DMS79 (cell line): ENCODE data around the gene PRRG4.
"Not testable (repeated sequence)": the region's sequence is repeated elsewhere in the genome, so short reads cannot be mapped to it uniquely, and the experiment has no call there.

Experiments used
- DNase-seq: peaks from one replicate; lab custom pipeline; 2025; lab: John Stamatoyannopoulos, UW

The PRRG4 gene

DNA sequence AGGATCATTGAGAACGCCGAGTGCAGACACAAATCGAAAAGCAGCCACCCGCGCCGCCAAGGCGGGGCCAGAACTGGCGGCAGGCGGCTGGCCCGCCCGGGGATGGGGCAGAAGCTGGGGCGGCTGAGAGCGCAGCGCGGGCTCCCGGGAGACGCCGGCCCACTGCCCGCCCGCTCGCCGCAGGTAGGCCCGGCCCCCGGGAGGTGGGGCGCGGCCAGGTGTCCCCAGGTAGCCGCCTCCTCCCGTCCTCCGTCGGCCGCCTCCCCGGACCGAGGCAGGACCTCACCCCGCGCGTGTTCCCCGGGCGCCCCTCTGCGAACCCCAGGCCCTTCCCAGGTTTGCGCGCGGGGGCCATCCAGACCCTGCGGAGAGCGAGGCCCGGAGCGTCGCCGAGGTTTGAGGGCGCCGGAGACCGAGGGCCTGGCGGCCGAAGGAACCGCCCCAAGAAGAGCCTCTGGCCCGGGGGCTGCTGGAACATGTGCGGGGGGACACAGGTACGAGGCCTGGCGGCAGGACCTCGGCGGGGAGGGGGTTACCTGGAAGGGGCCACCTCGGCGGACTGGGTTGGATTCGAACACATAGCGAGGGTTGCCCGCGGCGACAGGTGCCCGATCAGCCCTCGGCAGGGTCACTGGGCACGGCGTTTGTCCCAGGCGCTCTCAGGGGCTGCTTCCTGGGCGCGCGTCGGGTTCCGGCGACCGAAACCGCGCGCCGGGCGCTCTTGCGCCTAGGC lies at the start of gene PRRG4:
Gene PRRG4, plus strand, starts transcription at position 248 of the 733 bp plus-strand sequence. CDS start 603 bp downstream, outside the sequence.
- DNase-seq = peak; percentile 55

DNA sequence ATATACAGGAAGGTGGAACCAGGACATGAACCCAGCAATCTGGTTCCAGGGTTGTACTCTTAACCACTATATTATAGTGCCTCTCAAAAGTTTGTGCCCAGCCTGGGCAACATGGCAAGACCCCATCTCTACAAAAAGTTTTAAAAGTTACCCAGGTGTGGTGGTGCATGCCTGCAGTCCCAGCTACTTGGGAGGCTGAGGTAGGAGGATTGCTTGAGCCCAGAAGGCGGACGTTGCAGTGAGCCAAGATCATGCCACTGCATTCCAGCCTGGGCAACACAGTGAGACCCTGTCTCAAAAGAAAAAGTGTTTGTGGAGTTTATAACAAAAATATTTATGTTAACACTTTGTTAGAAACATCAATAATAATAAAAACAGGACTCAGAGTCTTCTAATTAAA lies 48.9 kb upstream of the PRRG4 start:
- not testable (repeated sequence) for DNase-seq

DNA sequence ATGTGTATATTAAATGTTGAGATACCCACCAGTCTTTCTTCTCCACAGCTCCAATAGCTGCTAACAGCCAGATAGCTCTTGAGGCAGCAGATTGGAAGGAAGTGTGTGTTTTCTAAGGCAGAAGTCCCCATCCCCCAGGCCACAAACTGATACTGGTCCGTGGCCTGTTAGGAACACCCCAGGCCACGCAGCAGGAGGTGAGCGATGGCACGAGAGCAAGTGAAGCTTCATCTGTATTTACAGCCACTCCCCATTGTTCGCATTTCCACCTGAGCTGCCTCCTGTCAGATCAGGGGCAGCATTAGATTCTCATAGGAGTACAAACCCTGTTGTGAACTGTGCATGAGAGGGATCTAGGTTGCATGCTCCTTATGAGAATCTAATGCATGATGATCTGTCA lies 48.0 kb upstream of the PRRG4 start:
- DNase-seq = no peak

DNA sequence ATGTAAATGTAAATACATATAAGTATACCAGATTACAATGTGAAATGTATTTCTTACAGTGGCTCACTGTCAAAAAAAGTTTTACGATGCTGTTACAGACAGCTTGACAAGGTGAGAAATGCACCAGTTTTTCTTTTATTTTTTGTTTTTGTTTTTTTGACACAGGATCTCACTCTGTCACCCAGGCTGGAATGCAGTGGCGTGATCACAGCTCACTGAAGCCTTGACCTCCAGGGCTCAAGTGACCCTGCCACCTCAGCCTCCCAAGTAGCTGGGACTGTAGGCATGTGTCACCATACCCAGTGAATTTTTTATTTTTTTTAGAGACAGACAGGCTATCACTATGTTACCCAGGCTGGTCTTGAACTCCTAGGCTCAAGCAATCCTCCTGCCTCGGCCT lies 44.5 kb upstream of the PRRG4 start:
- no peak for DNase-seq

DNA sequence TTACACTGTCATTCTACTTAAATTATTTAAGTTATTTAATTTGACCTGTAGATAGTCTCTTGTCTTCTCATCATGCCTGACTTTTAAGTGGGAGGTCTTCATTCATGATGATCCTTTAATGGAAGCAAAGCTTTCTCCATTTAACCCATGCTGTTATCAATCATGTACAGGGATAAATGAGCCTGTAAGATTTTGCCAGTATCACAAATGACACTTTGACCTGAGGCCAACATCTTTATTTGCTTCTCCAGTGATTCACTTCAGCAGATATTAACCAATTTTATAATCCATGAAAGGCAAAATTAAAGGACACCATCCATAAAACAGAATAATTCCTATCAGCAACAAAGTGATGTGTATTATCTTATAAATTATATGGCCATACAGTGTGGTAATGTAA lies 42.9 kb upstream of the PRRG4 start:
- DNase-seq = no peak

DNA sequence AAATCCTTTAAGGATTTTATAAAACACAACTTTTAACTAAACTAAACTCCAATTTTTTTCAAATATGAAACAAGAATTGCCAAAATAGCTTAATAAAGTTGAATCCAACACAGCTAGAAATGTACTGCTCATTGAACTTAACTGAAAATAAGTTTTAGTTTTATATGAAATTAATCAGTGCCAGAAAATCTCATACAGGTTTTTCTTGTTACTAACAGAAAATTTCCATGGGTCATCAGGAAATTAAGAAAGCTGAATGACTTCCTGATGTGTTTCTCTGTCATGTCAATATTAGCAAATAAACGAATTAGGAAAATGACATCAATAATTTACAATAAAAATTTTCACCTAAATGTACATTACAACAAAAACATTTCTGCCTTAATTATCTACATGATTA lies 38.8 kb upstream of the PRRG4 start:
- no peak for DNase-seq

DNA sequence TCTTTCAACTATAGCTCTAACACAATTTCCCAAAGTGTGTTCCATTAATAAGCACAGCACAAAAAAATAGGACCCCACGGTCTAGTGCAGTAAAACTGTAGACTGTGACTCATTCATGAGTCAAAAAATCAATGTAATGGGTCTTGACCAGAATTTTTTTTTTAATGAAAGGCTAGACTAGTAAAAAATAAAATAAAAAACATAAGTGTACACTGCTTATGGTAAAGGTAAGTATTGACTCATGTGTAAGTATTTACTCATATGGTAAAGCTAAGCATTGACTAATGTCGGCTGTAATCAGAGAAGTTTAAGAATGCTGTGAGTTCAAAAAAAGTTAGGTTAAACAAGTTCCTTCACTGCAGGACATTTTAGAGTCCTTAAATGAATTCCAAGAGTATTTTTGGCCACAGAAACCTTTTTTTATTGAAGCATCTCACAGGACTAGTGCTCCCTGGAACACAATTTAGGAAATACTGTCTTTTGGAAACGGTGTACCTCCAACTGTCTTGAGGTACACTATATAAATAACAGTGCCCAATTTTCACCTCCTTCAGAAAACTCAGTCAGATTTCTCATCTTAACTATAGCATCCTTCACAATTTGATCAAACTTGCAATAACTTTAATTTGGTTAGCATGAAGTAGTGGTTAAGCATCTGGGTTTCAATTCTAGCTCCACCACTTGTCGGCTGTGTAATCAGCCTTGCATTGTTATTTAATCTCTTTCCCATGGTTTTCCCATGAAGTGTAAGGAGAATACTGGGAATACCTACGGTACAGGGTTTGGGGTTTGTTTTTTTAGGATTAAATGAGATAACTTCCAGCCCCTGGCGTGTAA lies 37.4 kb upstream of the PRRG4 start:
- no peak for DNase-seq

DNA sequence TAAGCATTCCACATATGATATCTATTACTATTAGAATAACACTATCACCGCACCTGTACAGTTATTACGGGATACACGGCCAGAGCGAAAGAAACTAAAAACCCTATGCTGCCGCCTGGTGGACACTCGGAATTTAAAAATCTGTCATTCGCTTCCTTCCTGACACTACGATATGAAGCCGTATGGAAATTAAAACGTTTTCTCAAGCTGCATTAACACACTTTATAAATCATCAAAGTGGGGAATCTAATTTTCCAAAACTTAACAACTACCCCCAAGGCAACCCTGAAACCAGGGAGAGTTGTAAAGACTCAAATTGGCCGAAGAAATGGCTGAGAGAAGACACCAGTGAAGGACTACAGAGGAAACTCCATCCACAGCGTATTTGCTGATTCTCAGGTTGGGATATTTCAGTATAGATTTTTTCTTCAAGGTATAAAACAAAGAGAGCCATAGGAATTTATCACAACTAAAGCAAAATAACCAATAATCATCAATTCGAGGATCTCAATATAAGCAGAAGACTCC lies 36.7 kb upstream of the PRRG4 start:
- no peak for DNase-seq

DNA sequence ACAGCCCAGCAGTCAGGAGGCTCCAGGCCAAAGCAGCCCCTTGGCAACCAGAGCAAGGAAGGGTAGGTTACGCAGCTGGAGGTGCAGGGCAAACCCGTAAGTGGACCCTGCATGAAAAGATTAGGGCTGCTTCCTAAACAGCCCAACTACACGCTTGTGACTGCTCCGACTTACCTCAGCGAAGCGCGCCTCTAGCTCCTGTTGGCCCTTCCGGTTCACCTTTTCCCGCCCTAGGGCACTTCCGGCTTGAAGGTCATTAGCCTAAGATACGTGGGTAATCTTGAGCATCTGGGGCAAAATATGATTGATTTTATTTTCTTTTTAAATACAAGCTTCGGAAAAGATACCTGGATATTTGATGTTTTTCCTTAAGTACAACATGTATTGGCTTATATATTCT lies 35.3 kb upstream of the PRRG4 start, which contains the start of gene CCDC73:
Gene CCDC73, minus strand, starts transcription at position 224 of the 400 bp plus-strand sequence. CDS start 34,419 bp downstream, outside the sequence.
- DNase-seq = no peak

DNA sequence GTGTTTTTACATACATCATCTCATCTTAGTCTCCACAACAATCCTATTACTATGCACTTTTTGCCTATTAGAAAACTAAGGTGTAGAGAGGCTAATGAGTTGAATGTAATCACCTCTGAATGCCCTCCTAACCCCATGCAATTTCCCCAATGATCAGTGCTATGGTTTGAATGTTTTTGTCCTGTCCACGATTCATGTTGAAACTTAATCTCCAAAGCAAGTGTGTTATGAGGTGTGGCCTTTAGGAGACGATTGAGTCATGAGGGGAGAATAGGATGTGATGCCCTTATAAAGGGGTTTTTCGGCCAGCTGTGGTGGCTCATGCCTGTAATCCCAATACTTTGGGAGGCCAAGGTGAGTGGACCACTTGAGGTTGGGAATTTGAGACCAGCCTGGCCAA lies 33.3 kb upstream of the PRRG4 start:
- DNase-seq = no peak

DNA sequence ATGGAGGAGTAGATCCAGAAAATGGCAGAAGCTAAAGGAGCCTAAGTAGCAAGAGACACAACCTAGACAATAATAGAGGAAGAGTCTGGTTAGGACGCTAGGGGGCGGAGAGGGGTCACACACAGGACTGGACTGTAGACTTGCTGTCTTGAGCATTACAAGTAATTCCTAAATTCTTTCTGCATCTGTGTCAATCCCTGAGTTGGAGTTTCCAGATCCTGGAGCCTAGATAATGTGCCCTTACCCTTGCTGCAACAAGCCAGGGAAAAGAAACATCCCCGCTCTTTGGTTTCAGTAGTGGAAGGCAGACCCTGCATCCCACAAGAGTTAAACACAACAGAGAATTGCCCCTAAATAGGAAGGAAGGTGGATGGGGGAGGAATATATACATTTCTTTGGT lies 20.4 kb upstream of the PRRG4 start:
- DNase-seq = peak; percentile 13

DNA sequence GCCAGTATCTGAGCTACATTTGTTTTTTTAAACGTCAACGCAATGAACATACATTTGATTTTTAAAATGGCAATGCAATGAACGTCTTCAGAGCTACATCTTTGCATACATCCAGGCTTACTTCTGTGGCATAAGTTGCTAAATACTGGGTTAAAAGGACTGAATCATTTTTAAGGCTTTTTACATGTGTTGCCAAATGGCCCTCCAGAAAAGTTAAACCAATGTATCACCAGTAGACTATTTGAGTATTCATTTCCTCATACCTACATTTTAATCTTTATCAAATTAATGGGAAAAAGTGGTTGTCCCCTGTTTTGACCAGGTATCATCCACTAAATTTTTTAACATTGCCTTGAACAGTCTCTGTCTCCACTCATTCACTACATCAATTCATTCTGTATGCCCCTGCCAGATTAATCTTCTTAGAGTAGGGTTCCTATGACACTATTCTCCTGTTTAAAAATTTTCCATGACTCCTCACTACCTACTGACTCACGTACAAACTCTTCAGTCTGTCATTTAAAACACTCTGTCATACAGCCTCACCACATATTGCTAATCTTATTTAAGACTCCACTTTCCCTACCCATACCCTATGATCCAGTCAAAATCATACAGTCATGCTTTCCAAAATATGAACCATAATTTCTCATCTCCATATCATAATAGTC lies 12.4 kb upstream of the PRRG4 start:
- DNase-seq = no peak

DNA sequence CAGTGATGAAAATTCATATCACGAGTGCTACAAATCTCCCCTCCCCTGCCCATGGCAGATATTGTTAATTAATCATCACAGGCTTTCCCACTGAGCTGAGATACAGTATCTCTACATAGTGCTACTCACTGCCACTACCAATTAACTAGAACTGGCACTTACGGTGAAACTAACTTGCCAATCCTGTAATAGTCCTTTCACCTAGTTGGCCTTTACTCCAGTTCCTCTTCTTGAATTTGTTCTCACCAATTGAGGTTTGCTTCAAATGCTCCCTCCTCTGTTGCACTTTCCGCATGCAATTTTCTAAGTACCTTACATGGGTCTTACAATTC lies 11.9 kb upstream of the PRRG4 start:
- DNase-seq = no peak

DNA sequence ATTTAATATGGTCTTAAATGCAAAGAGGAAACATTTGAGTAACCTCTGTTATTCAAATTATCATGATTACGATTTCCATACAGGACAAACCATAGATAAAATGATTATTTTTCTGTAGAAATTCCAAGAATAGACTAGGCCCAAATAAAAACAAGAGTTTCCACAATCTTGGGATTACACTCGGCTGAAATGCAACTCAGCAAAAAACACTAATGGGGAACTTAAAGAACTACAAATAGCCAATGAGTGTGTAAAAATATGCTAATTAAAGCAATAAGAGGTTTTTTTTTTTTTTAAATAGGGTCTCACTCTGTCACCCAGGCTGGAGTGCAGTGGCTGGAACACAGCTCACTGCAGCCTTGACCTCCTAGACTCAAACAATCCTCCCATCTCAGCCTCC lies 10.5 kb upstream of the PRRG4 start:
- no peak for DNase-seq

DNA sequence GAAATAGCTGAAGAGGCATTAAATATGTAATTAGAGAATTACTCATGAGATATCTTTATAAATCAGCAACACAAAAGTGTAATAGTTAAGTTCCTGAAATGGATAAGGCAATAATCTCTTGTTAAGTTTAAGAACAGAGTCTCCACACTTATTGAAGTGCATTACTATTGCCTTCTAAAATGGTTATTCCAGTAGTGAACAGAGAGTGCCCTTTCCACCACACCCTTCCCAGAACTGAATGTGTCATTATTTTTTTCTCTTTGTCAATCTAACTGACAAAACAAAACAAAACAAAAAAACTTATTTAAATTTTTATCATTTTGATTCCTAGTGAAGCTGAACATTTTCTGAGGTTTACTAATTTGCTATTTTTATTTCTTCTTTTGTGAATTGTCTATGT lies 9.2 kb upstream of the PRRG4 start:
- no peak for DNase-seq

DNA sequence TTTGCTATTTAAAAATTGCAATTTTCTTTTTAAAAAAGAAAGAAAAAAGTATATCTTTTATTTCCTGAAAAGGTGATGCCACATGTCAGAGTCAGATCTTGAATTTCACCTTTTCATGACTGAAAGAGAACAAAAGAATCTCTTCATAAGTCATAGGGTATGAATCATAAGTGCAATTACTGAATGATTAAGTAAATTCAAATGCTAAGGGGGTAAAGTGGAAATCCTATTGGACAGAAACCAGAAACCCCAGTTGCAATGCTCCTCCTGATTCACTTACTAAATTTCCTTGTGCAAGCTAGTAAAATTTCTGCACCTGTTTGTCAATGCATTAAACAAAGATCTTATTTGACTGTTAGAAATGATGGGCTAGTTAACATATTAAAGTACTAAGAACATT lies 8.2 kb upstream of the PRRG4 start:
- DNase-seq = peak; percentile 85

DNA sequence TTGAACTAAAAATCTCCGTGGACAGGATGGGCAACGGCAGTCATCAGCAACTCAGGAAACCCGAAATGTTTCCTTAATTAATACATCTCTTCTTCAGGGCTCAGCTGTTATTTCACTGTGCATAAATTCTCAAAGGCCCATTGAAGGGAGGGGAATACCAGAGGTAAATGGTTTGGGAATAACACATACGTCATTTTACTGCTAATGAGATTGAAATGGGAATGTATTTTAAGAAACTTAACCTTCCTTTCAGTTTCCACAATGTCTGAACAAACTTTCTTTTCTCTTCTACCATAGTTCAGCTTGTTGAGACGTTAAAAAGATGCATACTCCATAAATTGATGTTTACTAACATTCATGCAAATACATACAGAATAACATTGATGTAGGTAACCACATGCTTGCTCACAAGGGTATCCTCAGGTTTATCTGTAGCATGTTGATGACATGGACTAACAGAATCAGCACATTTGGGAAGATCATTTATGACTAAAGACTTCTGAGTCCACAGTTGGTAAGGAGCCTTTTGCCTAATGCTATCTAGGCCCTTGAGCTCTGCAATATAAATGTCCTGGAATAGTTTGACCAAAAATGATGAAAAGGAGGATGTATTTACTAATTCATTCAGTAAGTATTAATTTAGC lies 7.7 kb upstream of the PRRG4 start:
- no peak for DNase-seq

DNA sequence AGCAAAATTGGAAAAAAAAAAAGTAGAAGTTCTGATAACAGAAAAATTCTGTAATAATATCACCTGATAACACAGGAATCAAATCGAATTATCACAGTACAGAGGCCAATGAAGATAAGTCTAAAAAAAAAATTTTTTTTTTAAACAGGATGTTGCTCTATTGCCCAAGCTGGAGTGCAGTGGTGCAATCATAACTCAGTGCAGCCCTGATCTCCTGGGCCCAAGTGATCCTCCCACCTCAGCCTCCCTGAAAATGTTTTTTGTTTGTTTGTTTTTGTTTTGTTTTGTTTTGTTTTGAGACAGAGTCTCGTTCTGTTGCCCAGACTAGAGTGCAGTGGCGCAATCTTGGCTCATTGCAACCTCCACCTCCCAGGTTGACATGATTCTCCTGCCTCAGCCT lies 6.1 kb upstream of the PRRG4 start:
- DNase-seq = not testable (repeated sequence)

DNA sequence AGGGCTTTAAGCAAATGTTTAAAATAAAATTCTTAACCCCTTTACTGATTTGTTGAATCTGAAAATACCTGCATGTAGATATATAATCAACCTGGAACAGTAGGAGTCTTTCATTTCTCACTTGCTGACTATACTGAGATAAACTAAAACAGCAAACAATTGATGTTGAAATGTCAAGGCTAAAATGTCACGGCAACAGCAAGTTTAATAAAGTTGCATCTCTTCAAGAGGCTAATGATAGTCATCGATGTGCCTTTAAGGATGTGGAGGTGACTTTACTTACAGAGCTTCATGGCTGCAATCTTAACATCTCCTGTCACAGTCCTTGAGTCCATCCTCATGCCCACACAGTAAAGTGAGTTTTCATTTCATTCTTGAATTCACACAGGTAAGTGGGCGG lies 3.6 kb upstream of the PRRG4 start:
- DNase-seq = no peak

DNA sequence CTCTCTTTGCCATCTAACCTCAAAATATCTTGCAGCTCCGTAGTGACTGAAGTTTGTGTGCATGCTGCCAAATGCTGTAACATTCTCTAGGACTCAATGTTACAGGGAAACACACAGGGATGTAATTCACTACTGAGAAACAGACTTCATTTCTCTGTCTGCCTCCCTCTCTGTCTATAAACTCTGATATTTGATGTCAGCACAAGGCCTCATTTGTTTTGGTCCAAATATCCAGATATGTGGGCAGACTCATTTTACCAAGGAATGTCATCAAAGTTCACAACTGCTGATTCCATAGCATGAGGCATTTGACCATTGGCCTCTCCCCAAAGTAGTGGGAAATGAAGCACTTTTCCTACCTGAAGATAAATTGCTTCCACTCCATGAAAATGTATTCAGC lies 2.5 kb upstream of the PRRG4 start:
- DNase-seq = no peak

DNA sequence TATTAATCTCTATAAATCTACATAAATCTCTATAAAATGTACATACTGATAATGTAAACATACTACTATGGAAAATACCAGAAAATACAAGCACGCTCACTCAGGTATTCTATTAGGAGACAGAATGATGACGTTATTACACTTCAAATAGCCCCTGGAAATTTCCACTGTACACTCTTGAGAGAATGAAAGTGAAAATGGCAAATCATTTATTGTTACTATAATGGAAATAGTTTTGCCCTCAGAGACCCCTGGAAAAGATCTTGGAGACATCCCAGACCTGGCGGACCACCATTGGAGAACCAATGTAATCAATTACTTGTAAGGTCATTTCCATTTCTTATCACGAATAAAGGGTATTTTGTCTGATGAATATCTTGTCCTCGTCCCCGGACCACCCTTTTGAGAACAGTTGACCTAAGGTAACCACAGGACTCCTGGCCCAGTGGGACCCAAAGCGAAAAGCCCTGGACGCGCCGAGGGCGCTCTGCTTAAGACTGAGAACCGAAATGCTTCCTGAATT lies 509 bp upstream of the PRRG4 start:
- peak; percentile 28 for DNase-seq

DNA sequence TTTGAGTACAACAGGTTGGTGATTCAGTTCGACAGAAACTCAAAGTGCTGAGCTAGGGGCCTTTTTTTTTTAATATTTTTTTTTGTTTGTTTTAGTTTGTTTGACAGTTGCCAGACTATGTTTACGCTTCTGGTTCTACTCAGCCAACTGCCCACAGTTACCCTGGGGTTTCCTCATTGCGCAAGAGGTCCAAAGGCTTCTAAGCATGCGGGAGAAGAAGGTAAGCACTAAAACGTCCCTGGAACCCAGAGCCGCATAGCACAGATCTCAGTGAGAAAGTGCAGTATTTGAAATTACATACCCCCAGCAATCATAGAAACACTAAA lies 649 bp downstream of the PRRG4 start:
- no peak for DNase-seq
